ENCODE results near the gene GLB1L3. TPM values are rescaled to one million over a fixed set of nuclear protein-coding genes. Genes with fewer than 3 reads are reported as not detected.

Gene GLB1L3
- total and polyA plus RNA-seq, 2 of the 4 experiments (the other 2 are of a cell fraction): not detected

- dilution Hi-C loops (cut with HindIII; ENCODE audit: low sequenced_read_pairs, unreplicated experiment) (no loop called here), intact Hi-C loops (cut with micrococcal nuclease) (no loop called here), in situ Hi-C loops (cut with MboI; ENCODE audit: low sequenced_read_pairs) (no loop called here)
- H2BK15ac ChIP-seq (ENCODE audit: low read depth, low read length): no peak overlapping the region
- no peak overlapping the region for H2BK5ac ChIP-seq (ENCODE audit: low read depth, low read length, poor library complexity, severe bottlenecking)
- no peak overlapping the region for H2BK120ac ChIP-seq (ENCODE audit: low read depth, low read length)
- ATAC-seq (ENCODE audit: low read depth) (no peak), DNase-seq (no peak)
- no peak overlapping the region for H2AFZ ChIP-seq (replicated peaks; ENCODE audit: low read length, poor library complexity)
- peaks cover 13% of the 10 kb centered on the region for H3K9me3 ChIP-seq (ENCODE audit: control insufficient read depth, insufficient read depth, low read length)
- no peak overlapping the region for H3K4ac ChIP-seq (ENCODE audit: low read depth, low read length)
- H4K5ac ChIP-seq (ENCODE audit: low read depth, low read length): no peak overlapping the region
- H3K79me1 ChIP-seq (ENCODE audit: low read depth in 1 of 2, low read length in 2 of 2): no peaks in the 10 kb centered on the region
- no peak overlapping the region for H3K56ac ChIP-seq (ENCODE audit: extremely low read depth, insufficient read depth, low read length)
- no peak overlapping the region for H3K9ac ChIP-seq (ENCODE audit: low read depth, low read length)
- POLR2A ChIA-PET (ENCODE audit: unreplicated experiment): no interaction called here
- no peak overlapping the region for H4K91ac ChIP-seq (ENCODE audit: insufficient read depth, low read depth, low read length)
- no peaks in the 10 kb centered on the region for H3K27me3 ChIP-seq (ENCODE audit: control insufficient read depth, insufficient read depth, low read length)
- H2BK20ac ChIP-seq (ENCODE audit: low read depth, low read length): no peak overlapping the region
- WGBS, 2 experiments (ENCODE audit: extremely low coverage in 2 of 2, insufficient read length in 1 of 2): 43% methylated on average over 4 of the region's 22 CpGs; no CpG with 5 or more reads in 1 of the 2 experiments
- CTCF ChIA-PET: no interaction called here
- no peak overlapping the region for H3K4me3 ChIP-seq (ENCODE audit: insufficient read depth, low read depth, low read length)
- H3K36me3 ChIP-seq (ENCODE audit: control insufficient read depth, insufficient read depth, low read length): no peaks in the 10 kb centered on the region
- H3K23ac ChIP-seq (ENCODE audit: low read depth, low read length): no peak overlapping the region
- no peaks in the 10 kb centered on the region for H3K9me1 ChIP-seq (ENCODE audit: insufficient read depth, low read length)
- H2AK9ac ChIP-seq (replicated peaks; ENCODE audit: low read depth, low read length, poor library complexity): no peak overlapping the region
- no peak overlapping the region for H3K18ac ChIP-seq (ENCODE audit: low read depth, low read length)
- no peaks in the 10 kb centered on the region for H4K20me1 ChIP-seq (ENCODE audit: insufficient read depth, low read length)
- H3K4me1 ChIP-seq (ENCODE audit: control insufficient read depth, insufficient read depth, low read length): no peaks in the 10 kb centered on the region
- no TSS peak for BruUV-seq (replicated peaks)
- no peak overlapping the region for H3K27ac ChIP-seq (ENCODE audit: insufficient read depth, low read length)
- H4K8ac ChIP-seq (ENCODE audit: low read depth in 2 of 2, low read length in 2 of 2): no peak overlapping the region
- H2AK5ac ChIP-seq (ENCODE audit: low read depth, low read length): no peak overlapping the region
- no peak for TF ChIP-seq RFX5 (IDR thresholded peaks at IDR 0.05; ENCODE audit: low read depth, low read length)
- no peak for TF ChIP-seq MAZ (IDR thresholded peaks at IDR 0.05; ENCODE audit: borderline replicate concordance, low read depth, low read length)
- H3K14ac ChIP-seq (replicated peaks; ENCODE audit: low read depth, low read length): no peak overlapping the region
- no peak overlapping the region for H3K4me2 ChIP-seq (ENCODE audit: low read depth, low read length)
Measured at GRCh38 chr11:134346101-134346975, 70.2 kb downstream of the GLB1L3 start.

Data from IMR-90 (cell line).